HG03175 (cell line): ENCODE measurements around the gene DIP2C.
"Not testable (repeated sequence)": the region's sequence is repeated elsewhere in the genome, so short reads cannot be mapped to it uniquely, and the experiment has no call there.

Source experiments
- ATAC-seq: cut with Tn5 transposase; IDR thresholded peaks from one replicate; pipeline ENCODE4 v1.9.1; 2021; ENCODE audit warnings: mild to moderate bottlenecking, moderate library complexity; ENCODE audit not compliant: unreplicated experiment

DIP2C gene

GRCh38 chr10:269440-270074, 419.9 kb downstream of the DIP2C start:
- no peak for ATAC-seq

- no peak for ATAC-seq
Measured at GRCh38 chr10:267705-268104, 421.8 kb downstream of the DIP2C start.

DNA sequence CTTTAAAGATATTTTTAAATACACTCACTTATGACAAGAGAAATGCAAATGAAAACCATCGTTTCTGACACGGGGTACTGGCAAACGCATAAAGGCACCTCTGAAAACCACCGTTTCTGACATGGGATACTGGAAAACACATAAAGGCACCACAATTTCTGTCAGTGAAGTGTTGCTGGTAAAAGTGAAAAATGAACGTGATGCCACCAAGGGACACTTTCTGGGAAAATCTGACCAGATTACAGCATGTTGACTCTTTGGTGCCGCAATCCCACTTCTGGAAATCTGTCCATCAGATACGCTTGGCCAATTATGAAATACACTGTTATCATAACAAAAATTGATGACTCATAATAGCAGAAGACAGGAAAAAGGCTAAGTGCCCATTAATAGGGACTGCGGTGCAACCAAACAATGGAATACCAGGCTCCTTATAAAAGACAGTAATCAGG, 422.5 kb downstream of the DIP2C start:
- no peak for ATAC-seq

- ATAC-seq = not testable (repeated sequence)
Measured at GRCh38 chr10:265816-266588, 423.5 kb downstream of the DIP2C start.

- peak; percentile 51 for ATAC-seq
Measured at GRCh38 chr10:265074-265440, 424.4 kb downstream of the DIP2C start.

DNA sequence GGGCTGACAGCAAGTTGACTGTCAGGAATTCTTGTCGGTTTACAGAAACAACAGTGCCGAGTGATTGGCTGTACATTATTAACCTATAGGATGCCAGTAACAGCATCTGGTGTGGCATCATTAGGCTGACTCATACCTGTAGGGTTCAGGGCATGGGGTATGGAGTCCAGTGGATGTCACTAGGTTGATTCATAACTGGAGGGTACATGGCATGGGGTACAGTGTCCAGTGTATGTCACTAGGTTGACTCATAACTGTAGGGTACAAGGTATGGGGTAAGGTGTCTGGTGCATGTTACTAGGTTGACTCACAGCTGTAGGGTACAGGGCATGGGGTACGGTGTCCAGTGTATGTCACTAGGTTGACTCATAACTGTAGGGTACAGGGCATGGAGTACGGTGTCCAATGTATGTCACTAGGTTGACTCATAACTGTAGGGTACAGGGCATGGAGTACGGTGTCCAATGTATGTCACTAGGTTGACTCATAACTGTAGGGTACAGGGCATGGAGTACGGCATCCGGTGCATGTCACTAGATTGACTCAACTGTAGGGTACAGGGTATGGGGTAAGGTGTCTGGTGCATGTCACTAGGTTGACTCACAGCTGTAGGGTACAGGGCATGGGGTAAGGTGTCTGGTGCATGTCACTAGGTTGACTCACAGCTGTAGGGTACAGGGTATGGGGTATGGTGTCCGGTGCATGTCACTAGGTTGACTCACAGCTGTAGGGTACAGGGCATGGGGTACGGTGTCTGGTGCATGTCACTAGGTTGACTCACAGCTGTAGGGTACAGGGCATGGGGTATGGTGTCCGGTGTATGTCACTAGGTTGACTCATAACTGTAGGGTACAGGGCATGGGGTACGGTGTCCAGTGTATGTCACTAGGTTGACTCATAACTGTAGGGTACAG, 425.1 kb downstream of the DIP2C start:
- not testable (repeated sequence) for ATAC-seq

GRCh38 chr10:260819-261429, 428.5 kb downstream of the DIP2C start:
- ATAC-seq = no peak

GRCh38 chr10:251982-252582, 437.4 kb downstream of the DIP2C start:
- no peak for ATAC-seq

DNA sequence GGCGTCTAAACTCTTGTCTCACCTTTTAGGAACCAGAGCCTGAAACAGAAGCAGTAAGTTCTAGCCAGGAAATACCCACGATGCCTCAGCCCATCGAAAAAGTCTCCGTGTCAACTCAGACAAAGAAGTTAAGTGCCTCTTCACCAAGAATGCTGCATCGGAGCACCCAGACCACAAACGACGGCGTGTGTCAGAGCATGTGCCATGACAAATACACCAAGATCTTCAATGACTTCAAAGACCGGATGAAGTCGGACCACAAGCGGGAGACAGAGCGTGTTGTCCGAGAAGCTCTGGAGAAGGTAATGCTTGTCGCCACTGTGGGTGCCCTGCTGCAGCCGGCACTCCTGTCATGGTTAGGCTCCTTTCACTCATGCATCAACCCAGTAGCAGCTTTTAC, 441.2 kb downstream of the DIP2C start:
- ATAC-seq = no peak

DNA sequence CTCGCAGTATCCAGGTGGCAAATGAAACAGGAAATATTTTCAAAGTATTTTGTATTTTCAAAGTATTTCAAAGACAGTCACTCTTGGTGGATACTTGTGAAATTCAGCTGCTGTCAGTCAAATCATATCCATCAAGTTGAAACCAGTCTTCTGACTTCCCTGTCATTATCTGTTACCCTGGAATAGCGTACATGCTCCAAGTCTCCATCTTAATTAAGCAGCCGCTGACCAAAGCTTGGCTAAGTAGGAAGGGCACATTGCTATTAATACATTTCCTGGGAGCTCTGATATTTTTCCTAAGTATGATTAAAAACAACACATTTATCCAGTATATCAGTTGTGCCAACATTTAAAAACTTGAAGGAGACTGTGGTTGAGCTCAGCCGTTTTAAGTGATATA, 442.0 kb downstream of the DIP2C start:
- no peak for ATAC-seq

GRCh38 chr10:246431-246830, 443.0 kb downstream of the DIP2C start:
- no peak for ATAC-seq

GRCh38 chr10:244227-244626, 445.2 kb downstream of the DIP2C start:
- ATAC-seq = no peak

- no peak for ATAC-seq
Measured at GRCh38 chr10:241966-242643, 447.4 kb downstream of the DIP2C start.

DNA sequence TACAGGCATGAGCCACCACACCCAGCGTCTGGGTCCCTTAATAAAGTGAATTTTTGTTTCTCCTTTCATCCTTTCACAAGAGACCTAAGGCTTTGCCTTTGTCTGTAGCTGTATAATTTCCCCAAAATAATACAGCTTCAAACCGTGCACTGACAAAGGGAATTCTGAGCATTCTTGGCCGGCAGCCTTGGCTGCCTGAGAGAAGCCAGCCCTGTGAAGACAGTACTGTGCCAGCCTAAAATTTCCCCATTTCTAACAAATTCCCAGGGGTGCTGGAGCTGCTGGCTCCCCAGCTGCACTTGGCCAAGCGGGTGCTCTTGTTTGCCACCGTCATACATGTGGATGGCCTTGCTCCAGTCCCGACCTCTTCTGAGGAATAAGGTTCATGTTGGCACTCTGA, 448.0 kb downstream of the DIP2C start:
- ATAC-seq = no peak

GRCh38 chr10:239109-239508, 450.4 kb downstream of the DIP2C start:
- ATAC-seq = no peak

DNA sequence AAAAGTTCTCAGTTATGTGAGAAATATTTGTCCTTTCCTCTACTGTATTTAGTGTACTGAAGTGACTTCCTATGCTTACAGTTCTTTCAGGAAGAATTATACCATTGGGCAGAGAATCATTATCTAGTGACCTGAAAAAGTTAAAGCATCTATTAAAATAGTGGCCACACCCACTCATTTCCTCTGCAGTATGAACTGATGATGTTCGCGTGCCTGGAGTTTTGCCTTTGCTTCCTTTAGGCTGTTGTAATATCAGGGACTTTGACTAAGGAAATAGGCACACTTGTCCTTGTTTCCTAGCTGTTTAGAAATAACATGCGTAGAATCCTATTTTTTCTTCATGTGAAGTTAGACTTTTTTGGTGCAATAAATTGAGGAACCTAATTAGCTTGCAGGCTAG, 453.6 kb downstream of the DIP2C start:
- no peak for ATAC-seq

DNA sequence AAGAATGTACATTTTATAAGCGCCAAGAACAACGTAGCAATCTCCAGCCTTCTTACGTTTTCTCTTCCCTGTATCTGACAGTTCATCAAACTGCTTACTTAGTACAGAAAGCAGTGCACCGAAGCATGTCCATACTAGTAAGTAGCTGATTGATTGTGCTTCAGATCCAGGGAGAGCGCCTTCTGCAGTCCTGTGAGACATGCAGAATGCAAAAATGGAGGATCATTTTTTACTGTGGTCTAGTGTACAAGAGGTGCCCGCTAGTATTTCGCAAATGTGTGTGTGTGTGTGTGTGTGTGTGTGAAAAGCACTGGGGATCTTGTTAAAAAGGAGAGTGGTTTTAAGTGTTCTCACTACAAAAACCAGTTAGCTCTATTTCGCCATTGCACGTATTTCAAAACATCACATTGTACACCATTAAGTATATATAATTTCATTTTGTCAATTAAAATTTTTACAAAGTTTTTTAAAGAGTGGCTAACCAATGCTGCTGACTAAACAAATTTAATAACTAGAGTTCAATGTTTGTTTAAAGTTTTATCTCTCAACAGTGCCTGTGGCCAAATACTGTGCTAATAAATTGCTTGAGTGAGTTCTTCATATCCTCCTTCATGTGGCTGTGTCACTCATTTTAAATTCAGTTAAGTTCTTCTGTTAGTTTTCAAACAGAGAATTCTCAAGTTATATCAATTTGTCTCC, 454.6 kb downstream of the DIP2C start:
- ATAC-seq = no peak

DNA sequence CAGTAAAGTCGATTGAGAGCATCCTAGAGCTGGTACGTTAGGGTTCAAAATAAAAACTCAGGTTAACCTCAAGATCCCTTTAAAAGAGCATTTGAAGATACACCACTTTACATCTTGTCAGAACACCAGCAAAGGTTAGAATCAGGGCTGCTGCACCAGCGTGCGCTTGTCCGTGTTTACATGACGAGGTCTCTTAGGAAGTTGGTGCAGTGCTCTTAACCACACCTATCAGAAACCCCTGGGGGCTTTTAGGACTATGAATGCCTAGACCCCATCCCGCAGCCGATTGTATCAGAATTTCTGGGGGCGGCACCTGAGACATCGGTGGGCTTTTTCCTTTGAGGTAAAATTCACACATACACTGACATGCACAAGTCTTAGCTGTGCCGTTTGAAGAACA, 456.6 kb downstream of the DIP2C start:
- no peak for ATAC-seq

DNA sequence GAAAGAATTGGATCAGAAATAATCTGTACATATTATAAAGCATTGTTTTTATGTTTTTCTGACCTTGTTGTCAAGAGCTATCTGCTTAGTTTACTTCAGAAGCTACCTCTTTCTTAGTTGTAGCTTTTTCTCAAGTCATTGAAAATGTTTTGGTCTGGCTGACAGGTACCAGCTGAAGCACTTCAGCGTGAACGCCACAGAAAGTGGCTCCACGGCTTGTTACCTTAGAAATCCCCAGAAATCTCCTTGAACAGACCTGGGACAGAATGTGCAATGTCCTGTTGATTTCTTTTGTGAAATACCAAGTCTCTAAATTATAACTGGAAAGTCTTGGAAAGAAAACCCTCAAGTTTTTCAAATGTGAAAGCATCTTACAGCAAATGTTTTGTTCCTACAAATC, 457.4 kb downstream of the DIP2C start:
- ATAC-seq = no peak

DNA sequence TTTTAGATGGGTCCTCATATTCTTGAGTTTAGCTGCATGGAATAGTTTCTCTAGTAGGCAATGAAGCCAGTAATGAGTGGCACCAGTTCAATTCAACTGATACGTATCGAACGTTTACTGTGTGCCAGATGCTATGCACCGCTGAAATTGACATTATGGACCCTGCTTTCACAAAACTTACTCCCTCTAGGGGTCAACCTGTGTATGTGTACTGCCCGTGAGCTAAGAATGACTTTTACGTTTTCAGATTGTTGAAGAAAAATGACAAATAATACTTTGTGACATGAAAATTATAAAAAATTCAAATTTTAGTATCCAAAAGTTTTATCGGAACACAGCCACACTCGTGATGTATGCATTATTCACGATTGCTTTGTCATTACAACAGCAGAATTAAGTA, 458.7 kb downstream of the DIP2C start:
- no peak for ATAC-seq
